Kasumi-1 (cell line): ENCODE measurements around the gene RARG.
A peak's percentile ranks its signal among the peaks of the same experiment; 100 is the strongest.
"Not testable (repeated sequence)": the region's sequence is repeated elsewhere in the genome, so short reads cannot be mapped to it uniquely, and the experiment has no call there.

Experiments
- DNase-seq, 2 experiments: peaks; one replicate each; lab custom pipeline; 2025; lab: John Stamatoyannopoulos, UW

The RARG gene

GRCh38 chr12:53191096-53191884 lies 40.7 kb downstream of the RARG start:
- DNase-seq: no peak

- DNase-seq: peak in 1 of 2 experiments; percentile 16
Observed at GRCh38 chr12:53190108-53190729, 41.8 kb downstream of the RARG start.

- DNase-seq: no peak
Observed at GRCh38 chr12:53187145-53187899, 44.7 kb downstream of the RARG start.

- no peak for DNase-seq
Observed at GRCh38 chr12:53186745-53187144, 45.3 kb downstream of the RARG start.

- no peak for DNase-seq
Observed at GRCh38 chr12:53185582-53186153, 46.3 kb downstream of the RARG start.

- no peak for DNase-seq
Observed at GRCh38 chr12:53184828-53185227, 47.2 kb downstream of the RARG start.

GRCh38 chr12:53182903-53183302 lies 49.1 kb downstream of the RARG start:
- DNase-seq: peak; percentile 79 to 82

- DNase-seq: no peak
Observed at GRCh38 chr12:53181935-53182334, 50.1 kb downstream of the RARG start.

- DNase-seq: peak; percentile 64 to 72
Observed at GRCh38 chr12:53180931-53181645, 50.9 kb downstream of the RARG start.

- peak; percentile 95 to 97 for DNase-seq
Observed at GRCh38 chr12:53180220-53180930, 51.6 kb downstream of the RARG start, which contains the start of the genes CSAD and ZNF740. CSAD (minus strand) TSS chr12:53180925; CDS start chr12:53173470, 7,455 bp downstream. ZNF740 (plus strand) TSS chr12:53180722; CDS start chr12:53181984, 1,262 bp downstream.

GRCh38 chr12:53179687-53180219 lies 52.3 kb downstream of the RARG start:
- peak in 1 of 2 experiments; percentile 50 for DNase-seq

- not testable (repeated sequence) for DNase-seq
Observed at GRCh38 chr12:53178803-53179202, 53.2 kb downstream of the RARG start.

- DNase-seq: not testable (repeated sequence)
Observed at GRCh38 chr12:53177447-53177846, 54.6 kb downstream of the RARG start.

GRCh38 chr12:53176750-53177149 lies 55.3 kb downstream of the RARG start:
- DNase-seq: no peak

- peak; percentile 32 to 53 for DNase-seq
Observed at GRCh38 chr12:53174881-53175491, 57.0 kb downstream of the RARG start.

GRCh38 chr12:53173085-53173715 lies 58.8 kb downstream of the RARG start:
- DNase-seq: no peak

- no peak for DNase-seq
Observed at GRCh38 chr12:53172352-53172751, 59.7 kb downstream of the RARG start.

- no peak for DNase-seq
Observed at GRCh38 chr12:53171725-53172329, 60.2 kb downstream of the RARG start.
